Inflammatory macrophage (primary cell): ENCODE results near the gene FRAT2.
A peak's percentile ranks its signal among the peaks of the same experiment; 100 is the strongest.

Experiments
- DNase-seq, 2 donors: peaks; one replicate each; pipeline ENCODE4 v3.0.0-alpha.2; 2020 to 2022
- total RNA-seq, 18 experiments: gene quantifications; one replicate each; lab custom pipeline; 2026; ENCODE audit warnings: mixed read lengths in 6 of 18, inconsistent platforms in 2 of 18; lab: John Stamatoyannopoulos, UW

The FRAT2 gene
- 2.8 to 82.3 (median 30.2) reads per million in 18 experiments for total RNA-seq

GRCh38 chr10:97334370-97335175, at the start of gene FRAT2:
FRAT2 (minus strand) TSS chr10:97334729; CDS start chr10:97334572, 157 bp downstream.
- DNase-seq = peak; percentile 90 to 91

- no peak for DNase-seq
Measured at GRCh38 chr10:97384156-97384555, 49.6 kb upstream of the FRAT2 start.

GRCh38 chr10:97383159-97383558, 48.6 kb upstream of the FRAT2 start:
- no peak for DNase-seq

GRCh38 chr10:97381626-97382025, 47.1 kb upstream of the FRAT2 start:
- no peak for DNase-seq

GRCh38 chr10:97380516-97380915, 46.0 kb upstream of the FRAT2 start:
- DNase-seq = no peak

- DNase-seq = no peak
Measured at GRCh38 chr10:97378933-97379921, 44.7 kb upstream of the FRAT2 start.

- DNase-seq = peak; percentile 91 to 94
Measured at GRCh38 chr10:97376413-97376812, 41.9 kb upstream of the FRAT2 start.

- DNase-seq = no peak
Measured at GRCh38 chr10:97373456-97373855, 38.9 kb upstream of the FRAT2 start.

- peak; percentile 53 to 65 for DNase-seq
Measured at GRCh38 chr10:97372233-97372875, 37.8 kb upstream of the FRAT2 start.

- no peak for DNase-seq
Measured at GRCh38 chr10:97371696-97372095, 37.2 kb upstream of the FRAT2 start.

- no peak for DNase-seq
Measured at GRCh38 chr10:97367126-97367649, 32.7 kb upstream of the FRAT2 start.

GRCh38 chr10:97366572-97366971, 32.0 kb upstream of the FRAT2 start:
- no peak for DNase-seq

GRCh38 chr10:97365761-97366351, 31.3 kb upstream of the FRAT2 start:
- DNase-seq = peak; percentile 81 to 100

- no peak for DNase-seq
Measured at GRCh38 chr10:97363071-97363470, 28.5 kb upstream of the FRAT2 start.

GRCh38 chr10:97362310-97363033, 27.9 kb upstream of the FRAT2 start:
- DNase-seq = no peak

GRCh38 chr10:97361537-97361901, 27.0 kb upstream of the FRAT2 start:
- DNase-seq = peak; percentile 11 to 64

GRCh38 chr10:97360705-97361536, 26.4 kb upstream of the FRAT2 start:
- peak in 1 of 2 donors; percentile 39 for DNase-seq

GRCh38 chr10:97358781-97359180, 24.3 kb upstream of the FRAT2 start:
- DNase-seq = no peak

GRCh38 chr10:97358349-97358748, 23.8 kb upstream of the FRAT2 start:
- no peak for DNase-seq

- no peak for DNase-seq
Measured at GRCh38 chr10:97356918-97357317, 22.4 kb upstream of the FRAT2 start.
